SK-N-MC (cell line): ENCODE measurements around the gene NRXN3.

ENCODE experiments used
- EZH2 ChIP-seq: fragments of 200-600 bp; sonication (generic); IDR thresholded peaks from one replicate; pipeline ENCODE4 v1.6.1; 2017; ENCODE audit warnings: antibody characterized with exemption
- FOXP2 ChIP-seq: optimal IDR thresholded peaks from 2 replicates; pipeline ENCODE3; 2011; ENCODE audit warnings: mild to moderate bottlenecking, moderate library complexity; ENCODE audit not compliant: insufficient read depth; ENCODE audit errors: extremely low read length, control extremely low read depth
- POLR2AphosphoS5 ChIP-seq: IDR thresholded peaks from 2 replicates; pipeline ENCODE4 v1.6.1; 2012; ENCODE audit warnings: mild to moderate bottlenecking, low read depth, low read length, borderline replicate concordance

GRCh38 chr14:78746086-78746595, 576.0 kb downstream of the NRXN3 start:
- TF ChIP-seq EZH2 (no peak), POLR2AphosphoS5 (no peak), FOXP2 (no peak)
